Ishikawa (cell line): ENCODE results near the gene TSPAN11.

Experiments
- CEBPB ChIP-seq: IDR thresholded peaks from 2 replicates; pipeline ENCODE4 v1.6.1; 2012
- CREB1 ChIP-seq: IDR thresholded peaks from 2 replicates; pipeline ENCODE4 v1.6.1; 2012; ENCODE audit warnings: low read depth
- EGR1 ChIP-seq: IDR thresholded peaks from 2 replicates; pipeline ENCODE4 v1.6.1; 2012
- EP300 ChIP-seq: IDR thresholded peaks from 2 replicates; pipeline ENCODE4 v1.6.1; 2012; ENCODE audit warnings: borderline replicate concordance
- FOXM1 ChIP-seq: IDR thresholded peaks from 2 replicates; pipeline ENCODE4 v1.6.1; 2012; ENCODE audit warnings: low read depth, borderline replicate concordance
- MAX ChIP-seq: IDR thresholded peaks from 2 replicates; pipeline ENCODE4 v1.6.1; 2012
- NFIC ChIP-seq: IDR thresholded peaks from 2 replicates; pipeline ENCODE4 v1.6.1; 2012
- RAD21 ChIP-seq: IDR thresholded peaks from 2 replicates; pipeline ENCODE4 v1.6.1; 2012; ENCODE audit warnings: low read depth
- REST ChIP-seq: IDR thresholded peaks from 2 replicates; pipeline ENCODE4 v1.6.1; 2012; ENCODE audit warnings: low read depth, mild to moderate bottlenecking
- TAF1 ChIP-seq: IDR thresholded peaks from 2 replicates; pipeline ENCODE4 v1.6.1; 2012; ENCODE audit warnings: low read depth, mild to moderate bottlenecking
- TEAD4 ChIP-seq: IDR thresholded peaks from 2 replicates; pipeline ENCODE4 v1.6.1; 2012
- USF1 ChIP-seq: IDR thresholded peaks from 2 replicates; pipeline ENCODE4 v1.6.1; 2012
- YY1 ChIP-seq: IDR thresholded peaks from 2 replicates; pipeline ENCODE4 v1.6.1; 2012; ENCODE audit warnings: low read depth
- ZBTB7A ChIP-seq: IDR thresholded peaks from 2 replicates; pipeline ENCODE4 v1.6.1; 2012; ENCODE audit warnings: low read depth

GRCh38 chr12:30882706-30883105, 43.8 kb upstream of the TSPAN11 start:
- TF ChIP-seq RAD21 (0 out of 2 replicates have a peak, but pooled peaks have one; percentile 13), MAX (no peak), EP300 (no peak), TAF1 (no peak), USF1 (no peak), FOXM1 (no peak), CEBPB (no peak), CREB1 (no peak), TEAD4 (no peak), YY1 (no peak), ZBTB7A (no peak), EGR1 (no peak), REST (no peak), NFIC (no peak)
